HepG2 (cell line): ENCODE results near the gene MDH1B. TPM values are rescaled to one million over a fixed set of nuclear protein-coding genes. Genes with fewer than 3 reads are reported as not detected.
A peak's percentile ranks its signal among the peaks of the same experiment; 100 is the strongest.

ENCODE experiments used
- AKNA ChIP-seq: sonication (generic); formaldehyde crosslinking; IDR thresholded peaks from 2 replicates; pipeline ENCODE4 v1.4.0; 2020; ENCODE audit warnings: missing genetic modification reagents, borderline replicate concordance
- ARID4A ChIP-seq: sonication (generic); formaldehyde crosslinking; IDR thresholded peaks from 2 replicates; pipeline ENCODE4 v1.5.0; 2020; ENCODE audit warnings: mild to moderate bottlenecking, missing genetic modification reagents, borderline replicate concordance
- ATF7-NPFF ChIP-seq: sonication (generic); formaldehyde crosslinking; IDR thresholded peaks from 2 replicates; pipeline ENCODE4 v1.8.1; 2023; ENCODE audit warnings: mild to moderate bottlenecking, low read depth, missing genetic modification reagents, moderate library complexity
- KAT8 ChIP-seq: IDR thresholded peaks from 2 replicates; pipeline ENCODE4 v1.6.1; 2016; ENCODE audit warnings: missing genetic modification reagents, missing compliant biosample characterization
- KLF11 ChIP-seq: IDR thresholded peaks from 2 replicates; pipeline ENCODE4 v1.6.1; 2016; ENCODE audit warnings: missing compliant biosample characterization
- MBNL3 ChIP-seq: fragments of 250-450 bp; sonication (Bioruptor Pico); conservative IDR thresholded peaks from 2 replicates; pipeline ENCODE4 v1.8.0; 2022; ENCODE audit warnings: mild to moderate bottlenecking, inconsistent platforms
- NR1H2 ChIP-seq: sonication (generic); formaldehyde crosslinking; IDR thresholded peaks from 2 replicates; pipeline ENCODE4 v1.8.1; 2022; ENCODE audit warnings: low read depth, missing genetic modification reagents, borderline replicate concordance
- SMARCE1 ChIP-seq: fragments of 450-650 bp; IDR thresholded peaks from 2 replicates; pipeline ENCODE4 v1.6.1; 2017; ENCODE audit warnings: borderline replicate concordance
- SP2 ChIP-seq: sonication (generic); formaldehyde crosslinking; IDR thresholded peaks from 2 replicates; pipeline ENCODE4 v1.5.1; 2020; ENCODE audit warnings: mild to moderate bottlenecking, missing genetic modification reagents
- SSRP1 ChIP-seq: IDR thresholded peaks from 2 replicates; pipeline ENCODE4 v1.6.1; 2016; ENCODE audit warnings: control low read depth
- TAF1 ChIP-seq: sonication (generic); formaldehyde crosslinking; IDR thresholded peaks from 2 replicates; pipeline ENCODE4 v1.4.0; 2020; ENCODE audit warnings: missing genetic modification reagents
- ZC3H13 ChIP-seq: sonication (generic); formaldehyde crosslinking; IDR thresholded peaks from 2 replicates; pipeline ENCODE4 v1.8.1; 2023; ENCODE audit warnings: mild to moderate bottlenecking, missing genetic modification reagents, moderate library complexity
- ZFP37 ChIP-seq: sonication (generic); formaldehyde crosslinking; IDR thresholded peaks from 2 replicates; pipeline ENCODE4 v1.4.0; 2020; ENCODE audit warnings: missing genetic modification reagents, borderline replicate concordance
- ZMYM4 ChIP-seq: sonication (generic); formaldehyde crosslinking; IDR thresholded peaks from 2 replicates; pipeline ENCODE4 v1.8.1; 2023; ENCODE audit warnings: mild to moderate bottlenecking, missing genetic modification reagents
- ZNF224 ChIP-seq: sonication (generic); formaldehyde crosslinking; IDR thresholded peaks from 2 replicates; pipeline ENCODE4 v1.5.0; 2020; ENCODE audit warnings: mild to moderate bottlenecking, missing genetic modification reagents
- ZNF274 ChIP-seq: sonication (generic); formaldehyde crosslinking; IDR thresholded peaks from 2 replicates; pipeline ENCODE4 v1.5.1; 2020; ENCODE audit warnings: mild to moderate bottlenecking, missing genetic modification reagents
- ZNF615 ChIP-seq: sonication (generic); formaldehyde crosslinking; IDR thresholded peaks from 2 replicates; pipeline ENCODE4 v1.5.0; 2020; ENCODE audit warnings: mild to moderate bottlenecking, missing genetic modification reagents, borderline replicate concordance
- ZNF780A ChIP-seq: sonication (generic); formaldehyde crosslinking; IDR thresholded peaks from 2 replicates; pipeline ENCODE4 v1.8.0; 2022; ENCODE audit warnings: mild to moderate bottlenecking, missing genetic modification reagents, moderate library complexity
- polyA plus RNA-seq, 8 experiments: library from polyadenylated mRNA; depleted of rRNA in 3 of 8; stranded (reverse) in 7 of 8; unstranded in 1 of 8; fragments of >200 nt; fragmentation: Illumina TruSeq in 4 of 8; extraction: Trizol in 4 of 8; gene quantifications; 2 replicates each; pipeline versions ENCODE4 v1.2.1 to v1.2.3, GENCODE V29; 2011 to 2016; ENCODE audit warnings: low read depth in 4 of 8, missing spikeins in 1 of 8, mixed read lengths in 1 of 8; ENCODE audit not compliant: insufficient read depth in 1 of 8
- total RNA-seq, 5 experiments: library from RNA; depleted of rRNA; stranded (reverse); fragments of >200 nt; fragmentation: Illumina TruSeq; extraction: Trizol; gene quantifications; 2 replicates each; pipeline ENCODE4 v1.2.3, GENCODE V29; 2016; ENCODE audit warnings: low read depth in 1 of 5

Gene MDH1B
- total and polyA plus RNA-seq, 2 of the 13 experiments (the other 11 are each of a cell fraction or from before 2014, with no cell fraction given) = 0.17 to 0.86 TPM

GRCh38 chr2:206765242-206766056 lies at the start of gene MDH1B, which contains the start of gene FASTKD2 (continued):
- TF ChIP-seq ATF7-NPFF (no peak; the same call in 1 of the 2 replicates), KAT8 (CRISPR knock-in tag) (peak; percentile 99), ARID4A (peak; percentile 98; the same call in 1 of the 2 replicates), ZMYM4 (CRISPR knock-in tag) (peak; percentile 98), ZNF780A (CRISPR knock-in tag) (peak; percentile 18; the same call in 1 of the 2 replicates), ZNF224 (CRISPR knock-in tag) (no peak), NR1H2 (CRISPR knock-in tag) (no peak), KLF11 (CRISPR knock-in tag) (peak; percentile 71; the same call in 1 of the 2 replicates), SSRP1 (CRISPR knock-in tag) (0 out of 2 replicates have a peak, but pooled peaks have one; percentile 66), ZNF615 (CRISPR knock-in tag) (no peak), ZNF274 (CRISPR knock-in tag) (peak; percentile 60; the same call in 1 of the 2 replicates), MBNL3 (CRISPR knock-in tag) (no peak), AKNA (CRISPR knock-in tag) (peak; percentile 83; the same call in 1 of the 2 replicates), ZC3H13 (CRISPR knock-in tag) (no peak), SP2 (CRISPR knock-in tag) (no peak), ZFP37 (peak; percentile 64; the same call in 1 of the 2 replicates), SMARCE1 (no peak), TAF1 (CRISPR knock-in tag) (peak; percentile 95)
